ENCODE measurements around the gene RNF11.
A peak's percentile ranks its signal among the peaks of the same experiment; 100 is the strongest.

Gene RNF11

GRCh38 chr1:51190961-51191360 lies 45.1 kb upstream of the RNF11 start (continued):
- TF ChIP-seq TSHZ2 (CRISPR knock-in tag; IDR thresholded peaks at IDR 0.05), result no peak
- TF ChIP-seq PPARA (CRISPR knock-in tag; IDR thresholded peaks at IDR 0.05; ENCODE audit: borderline replicate concordance), result no peak
- no peak for TF ChIP-seq ZC3H10 (CRISPR knock-in tag; IDR thresholded peaks at IDR 0.05)
- TF ChIP-seq ARNTL (CRISPR knock-in tag; IDR thresholded peaks at IDR 0.05; ENCODE audit: borderline replicate concordance, low read depth), result no peak

GRCh38 chr1:51192213-51192843 lies 43.7 kb upstream of the RNF11 start:
- ATAC-seq, result peak; percentile 85
- TF ChIP-seq ESRRG (CRISPR knock-in tag; IDR thresholded peaks at IDR 0.05), result no peak
- no peak for TF ChIP-seq TOX (CRISPR knock-in tag; IDR thresholded peaks at IDR 0.05; ENCODE audit: borderline replicate concordance)

- TF ChIP-seq CSDC2 (CRISPR knock-in tag; IDR thresholded peaks at IDR 0.05), result no peak
- no peak for TF ChIP-seq ZFP3 (CRISPR knock-in tag; IDR thresholded peaks at IDR 0.05)
- no peak for TF ChIP-seq ISL1 (CRISPR knock-in tag; IDR thresholded peaks at IDR 0.05)
- no peak for TF ChIP-seq ZNF565 (CRISPR knock-in tag; conservative IDR thresholded peaks at IDR 0.05; ENCODE audit: low read depth)
- no peak for TF ChIP-seq GLIS3 (CRISPR knock-in tag; IDR thresholded peaks at IDR 0.05)
- TF ChIP-seq ZFP30 (CRISPR knock-in tag; IDR thresholded peaks at IDR 0.05), result no peak
- TF ChIP-seq ZNF8 (CRISPR knock-in tag; IDR thresholded peaks at IDR 0.05), result no peak
- TF ChIP-seq CREB5 (CRISPR knock-in tag; IDR thresholded peaks at IDR 0.05; ENCODE audit: low read depth), result no peak
- no peak for TF ChIP-seq TOX (CRISPR knock-in tag; IDR thresholded peaks at IDR 0.05; ENCODE audit: borderline replicate concordance)
- no peak for TF ChIP-seq PPARA (CRISPR knock-in tag; IDR thresholded peaks at IDR 0.05; ENCODE audit: borderline replicate concordance)
- no peak for ATAC-seq
These were observed 42.5 kb upstream of the RNF11 start for GRCh38 chr1:51193564-51193963.

- TF ChIP-seq TCF4 (CRISPR knock-in tag; IDR thresholded peaks at IDR 0.05; ENCODE audit: borderline replicate concordance), result no peak
- no peak for TF ChIP-seq TSHZ2 (CRISPR knock-in tag; IDR thresholded peaks at IDR 0.05)
- TF ChIP-seq PATZ1 (CRISPR knock-in tag; IDR thresholded peaks at IDR 0.05; ENCODE audit: borderline replicate concordance), result no peak
- TF ChIP-seq GLIS3 (CRISPR knock-in tag; IDR thresholded peaks at IDR 0.05), result no peak
- no peak for TF ChIP-seq CSDC2 (CRISPR knock-in tag; IDR thresholded peaks at IDR 0.05)
- TF ChIP-seq ZFP3 (CRISPR knock-in tag; IDR thresholded peaks at IDR 0.05), result no peak
- no peak for TF ChIP-seq ZNF8 (CRISPR knock-in tag; IDR thresholded peaks at IDR 0.05)
- TF ChIP-seq TOX (CRISPR knock-in tag; IDR thresholded peaks at IDR 0.05; ENCODE audit: borderline replicate concordance), result no peak
- no peak for TF ChIP-seq ISL1 (CRISPR knock-in tag; IDR thresholded peaks at IDR 0.05)
- TF ChIP-seq ZFP30 (CRISPR knock-in tag; IDR thresholded peaks at IDR 0.05), result no peak
- no peak for TF ChIP-seq PPARA (CRISPR knock-in tag; IDR thresholded peaks at IDR 0.05; ENCODE audit: borderline replicate concordance)
- TF ChIP-seq ARNTL (CRISPR knock-in tag; IDR thresholded peaks at IDR 0.05; ENCODE audit: borderline replicate concordance, low read depth), result no peak
- TF ChIP-seq ZC3H10 (CRISPR knock-in tag; IDR thresholded peaks at IDR 0.05), result no peak
- no peak for TF ChIP-seq CSRNP3 (CRISPR knock-in tag; IDR thresholded peaks at IDR 0.05)
- no peak for ATAC-seq
These were observed 32.8 kb upstream of the RNF11 start for GRCh38 chr1:51203121-51203873.

Data from SK-N-SH treated with all-trans-retinoic acid at 6 μM for 48 hours (cell line).